GM20431 (cell line): ENCODE results near the gene APH1B.
"Not testable (repeated sequence)": the region's sequence is repeated elsewhere in the genome, so short reads cannot be mapped to it uniquely, and the experiment has no call there.

Experiments used
- in situ Hi-C: fragments of 300-500 bp; cut with MseI, MboI; formaldehyde crosslinking; loops from one replicate; pipeline ENCODE4 v1.15.0; 2020; ENCODE audit warnings: low sequenced_read_pairs; ENCODE audit not compliant: unreplicated experiment

The APH1B gene

GRCh38 chr15:63277038-63277892 is at the start of gene APH1B:
Gene APH1B, plus strand, starts transcription at chr15:63277605. Its CDS starts 19 bp downstream, at chr15:63277624.
- in situ Hi-C loops = no loop called here

GRCh38 chr15:63227689-63228088 is 49.7 kb upstream of the APH1B start:
- in situ Hi-C loops = no loop called here

- in situ Hi-C loops = no loop called here
Measured at GRCh38 chr15:63231206-63231605, 46.2 kb upstream of the APH1B start.

- in situ Hi-C loops = no loop called here
Measured at GRCh38 chr15:63231706-63232105, 45.7 kb upstream of the APH1B start.

- in situ Hi-C loops = no loop called here
Measured at GRCh38 chr15:63232405-63232804, 45.0 kb upstream of the APH1B start.

- in situ Hi-C loops = no loop called here
Measured at GRCh38 chr15:63232943-63233342, 44.5 kb upstream of the APH1B start.

GRCh38 chr15:63233667-63234423 is 43.6 kb upstream of the APH1B start:
- in situ Hi-C loops = no loop called here

GRCh38 chr15:63234451-63234870 is 42.9 kb upstream of the APH1B start:
- in situ Hi-C loops = no loop called here

- in situ Hi-C loops = no loop called here
Measured at GRCh38 chr15:63236272-63236671, 41.1 kb upstream of the APH1B start.

- in situ Hi-C loops = not testable (repeated sequence)
Measured at GRCh38 chr15:63237086-63237485, 40.3 kb upstream of the APH1B start.

- in situ Hi-C loops = no loop called here
Measured at GRCh38 chr15:63238171-63238570, 39.2 kb upstream of the APH1B start.

- in situ Hi-C loops = no loop called here
Measured at GRCh38 chr15:63238796-63239195, 38.6 kb upstream of the APH1B start.

GRCh38 chr15:63240109-63240508 is 37.3 kb upstream of the APH1B start:
- in situ Hi-C loops = no loop called here

GRCh38 chr15:63241316-63241715 is 36.1 kb upstream of the APH1B start:
- in situ Hi-C loops = no loop called here

GRCh38 chr15:63243101-63243500 is 34.3 kb upstream of the APH1B start:
- in situ Hi-C loops = no loop called here

- in situ Hi-C loops = no loop called here
Measured at GRCh38 chr15:63243776-63244175, 33.6 kb upstream of the APH1B start.

GRCh38 chr15:63244399-63244798 is 33.0 kb upstream of the APH1B start:
- in situ Hi-C loops = no loop called here

GRCh38 chr15:63244976-63245645 is 32.3 kb upstream of the APH1B start:
- in situ Hi-C loops = no loop called here

- in situ Hi-C loops = no loop called here
Measured at GRCh38 chr15:63246691-63247469, 30.5 kb upstream of the APH1B start.
